Mucosa of gallbladder (tissue), 1 donor: ENCODE measurements around the gene AGMAT. TPM values are rescaled to one million over a fixed set of nuclear protein-coding genes. Genes with fewer than 3 reads are reported as not detected.
A peak's percentile ranks its signal among the peaks of the same experiment; 100 is the strongest.

Experiments used
- DNase-seq: peaks from one replicate; pipeline ENCODE4 v3.0.0-alpha.2; 2020; ENCODE audit warnings: low spot score
- total RNA-seq: library from RNA; stranded (reverse); gene quantifications from one replicate; pipeline ENCODE4 v1.2.1, GENCODE V29; 2021
- donor health status: DM: no; HTN: no; CAD: no.

Gene AGMAT
- total RNA-seq, 1 donor from 2014 or later: 2.8 TPM

GRCh38 chr1:15568387-15569073 lies 16.3 kb downstream of the AGMAT start:
- no peak for DNase-seq

- DNase-seq: peak; percentile 43
Observed at GRCh38 chr1:15559189-15559810, 25.6 kb downstream of the AGMAT start.

DNA sequence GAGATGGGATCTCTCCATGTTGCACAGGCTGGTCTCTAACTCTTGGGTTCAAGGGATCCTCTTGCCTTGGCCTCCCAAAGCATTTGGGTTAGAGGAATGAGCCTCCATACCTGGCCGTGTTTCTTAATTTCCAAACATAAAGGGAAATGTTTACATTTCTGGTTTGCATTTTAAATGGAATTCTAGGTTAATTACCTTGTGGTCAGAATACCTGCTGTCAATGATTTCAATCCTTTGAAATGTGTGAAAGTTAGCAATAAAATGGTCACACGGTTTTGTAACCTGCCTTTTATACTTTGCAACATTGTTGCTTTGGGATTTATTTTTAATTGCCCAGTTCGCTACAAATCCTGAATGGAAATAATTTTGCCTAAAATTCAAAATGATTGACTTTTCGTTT lies 26.3 kb downstream of the AGMAT start:
- no peak for DNase-seq

DNA sequence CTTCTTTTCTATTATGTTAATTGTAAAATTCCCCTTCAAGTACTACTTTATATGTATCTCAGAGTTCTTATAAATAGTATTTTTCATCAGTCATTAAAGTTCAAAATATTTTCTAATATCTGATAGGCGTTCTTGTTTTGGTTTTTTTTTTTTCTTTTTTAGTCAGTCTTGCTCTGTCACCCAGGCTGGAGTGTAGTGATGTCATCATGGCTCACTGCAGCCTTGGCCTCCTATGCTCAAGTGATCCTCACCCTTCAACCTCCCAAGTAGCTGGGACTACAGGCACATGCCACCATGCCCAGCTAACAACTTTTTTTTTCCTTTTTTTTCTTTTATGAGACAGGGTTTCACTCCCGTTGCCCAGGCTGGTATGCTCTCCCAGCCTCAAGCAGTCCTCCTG lies 27.3 kb downstream of the AGMAT start:
- no peak for DNase-seq

GRCh38 chr1:15557008-15557407 lies 27.8 kb downstream of the AGMAT start:
- DNase-seq: no peak

- no peak for DNase-seq
Observed at GRCh38 chr1:15550573-15550972, 34.3 kb downstream of the AGMAT start.

GRCh38 chr1:15546641-15547040 lies 38.2 kb downstream of the AGMAT start:
- no peak for DNase-seq

DNA sequence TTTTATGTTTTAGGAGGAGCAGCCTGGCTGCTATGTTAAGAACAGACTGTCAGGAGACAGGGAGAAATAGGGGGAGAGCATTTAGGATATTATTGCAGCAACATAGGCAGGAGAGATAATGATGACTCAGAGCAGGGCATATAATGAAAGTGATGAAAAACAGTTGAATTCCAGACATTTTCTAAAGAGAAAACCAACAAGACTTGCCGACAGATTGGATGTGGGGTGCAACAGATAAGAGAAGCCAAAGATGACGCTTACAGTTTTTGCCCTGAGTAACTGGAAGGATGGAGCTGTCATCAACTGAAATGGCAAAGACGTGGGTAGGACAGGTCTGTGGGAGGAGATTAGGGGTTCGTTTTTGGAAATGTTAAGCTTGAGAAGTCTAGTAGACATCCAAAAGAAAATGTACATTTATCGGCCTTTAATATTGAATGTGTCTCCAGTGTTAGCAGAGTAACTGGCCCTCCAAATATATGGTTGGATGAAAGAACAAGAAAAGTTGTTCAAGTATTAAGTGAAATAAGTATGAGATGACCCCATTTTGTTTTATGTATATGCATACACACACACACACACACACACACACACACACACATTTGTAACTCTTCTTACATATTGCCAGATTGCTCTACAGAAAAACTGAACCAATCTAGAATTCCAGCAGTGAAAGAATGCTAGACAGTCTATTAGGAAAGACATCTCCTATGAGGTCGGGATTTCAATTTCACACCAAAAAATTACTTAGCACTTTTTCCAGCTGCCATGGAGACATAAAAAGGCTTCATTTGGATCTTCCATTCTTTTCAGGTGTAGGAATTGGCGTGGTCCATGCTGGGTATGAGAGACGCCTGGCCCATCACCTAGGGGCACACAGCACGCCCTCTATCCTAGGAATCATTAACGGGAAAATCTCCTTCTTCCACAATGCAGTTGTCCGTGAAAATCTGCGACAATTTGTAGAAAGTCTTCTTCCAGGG lies 41.0 kb downstream of the AGMAT start:
- DNase-seq: no peak

DNA sequence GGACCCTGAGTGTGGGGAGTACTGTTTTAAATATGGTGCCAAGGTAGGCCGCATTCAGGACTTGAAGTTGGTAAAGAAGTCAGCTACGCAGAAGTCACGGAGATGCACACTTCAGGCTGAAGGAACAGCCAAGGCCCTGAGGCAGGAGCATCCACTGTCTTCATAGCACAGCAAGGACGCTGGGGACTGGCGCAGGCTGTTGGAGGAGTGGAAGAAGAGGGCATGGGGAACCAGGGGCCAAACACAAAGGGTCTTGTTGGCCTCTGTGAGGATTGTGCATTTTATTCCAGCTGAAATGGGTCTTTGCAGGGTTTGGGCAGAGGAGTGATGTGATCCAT lies 41.6 kb downstream of the AGMAT start:
- DNase-seq: no peak

- no peak for DNase-seq
Observed at GRCh38 chr1:15542388-15543250, 42.2 kb downstream of the AGMAT start.

- DNase-seq: no peak
Observed at GRCh38 chr1:15541231-15541792, 43.5 kb downstream of the AGMAT start.

- DNase-seq: no peak
Observed at GRCh38 chr1:15540186-15540585, 44.7 kb downstream of the AGMAT start.

- no peak for DNase-seq
Observed at GRCh38 chr1:15538771-15539170, 46.1 kb downstream of the AGMAT start.

DNA sequence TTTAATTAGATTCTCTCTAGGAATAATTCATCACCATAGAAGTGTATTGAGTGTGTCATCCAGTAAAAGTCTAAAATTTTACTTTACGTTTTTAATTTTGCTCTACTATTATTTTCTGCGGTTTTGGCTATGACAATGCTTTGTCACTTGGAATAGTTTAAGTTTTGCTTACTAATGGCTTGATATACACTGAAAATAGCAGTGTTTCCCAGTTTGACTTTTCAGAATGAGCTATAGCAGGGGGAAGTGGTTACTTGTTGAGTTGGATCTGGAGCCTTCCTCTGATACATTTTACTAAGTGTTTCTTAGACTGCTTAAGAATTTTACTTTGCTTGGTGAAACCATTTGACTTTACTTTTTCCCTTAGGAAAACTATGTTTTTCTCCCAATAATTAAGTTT lies 53.2 kb downstream of the AGMAT start:
- DNase-seq: no peak

DNA sequence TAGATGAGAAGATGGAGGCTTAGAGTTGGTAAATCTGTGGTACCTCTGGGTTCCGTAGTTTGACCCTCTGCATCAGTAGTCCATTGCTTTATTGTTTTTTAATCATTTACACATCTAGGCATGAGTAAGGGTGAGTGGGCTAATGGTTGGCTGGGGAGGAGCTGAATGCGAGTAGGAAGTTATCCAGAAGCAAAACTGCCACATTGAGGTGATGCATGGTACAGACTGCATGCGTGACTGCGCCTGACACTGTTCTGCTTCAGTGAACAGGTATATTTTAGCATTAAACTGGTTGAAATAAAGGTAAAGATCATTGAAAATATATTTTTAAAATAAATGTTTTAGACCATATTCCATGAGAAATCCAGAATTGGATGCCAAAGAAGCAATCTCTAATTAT lies 53.8 kb downstream of the AGMAT start:
- no peak for DNase-seq

DNA sequence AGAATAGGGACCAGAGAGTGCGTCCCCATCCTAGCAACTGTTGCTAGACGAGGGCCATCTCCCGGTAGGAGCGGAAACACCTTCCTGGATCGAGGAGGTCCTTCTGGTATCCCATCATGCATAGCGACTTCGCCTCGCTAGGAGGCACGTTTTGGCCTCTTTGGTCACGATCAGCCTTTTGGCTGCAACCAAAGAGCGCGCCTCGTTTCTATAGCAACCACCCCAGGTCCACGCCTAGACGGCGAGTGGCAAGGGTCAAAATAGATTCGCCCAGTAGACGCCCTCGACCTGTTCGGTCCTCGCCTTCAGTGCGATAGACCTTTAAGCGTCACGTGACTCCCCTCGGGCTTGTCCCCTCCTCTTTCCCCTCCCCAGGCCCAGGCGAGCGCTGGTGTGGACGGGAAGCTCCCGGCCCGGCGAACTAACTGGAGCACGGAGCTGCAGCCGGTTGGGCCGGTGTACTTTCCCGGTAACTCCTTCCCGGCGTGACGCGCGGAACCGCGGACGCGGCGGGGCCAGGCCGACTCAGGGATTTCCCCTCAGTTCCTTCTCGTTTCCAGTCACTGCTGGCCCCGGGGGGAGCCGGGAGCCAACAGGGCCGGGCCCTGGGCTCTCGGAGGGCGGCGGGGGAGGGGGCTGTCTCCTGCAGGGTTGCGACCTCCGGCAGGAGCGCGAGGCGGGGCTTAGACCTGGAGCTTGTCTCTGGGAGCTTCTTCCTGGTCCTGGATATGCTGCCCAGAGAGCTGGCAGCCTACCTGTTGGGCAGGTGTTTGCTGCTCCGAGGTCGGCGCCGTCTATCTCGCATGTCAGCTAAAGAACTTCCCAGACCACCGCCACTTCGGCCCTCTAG lies 58.1 kb downstream of the AGMAT start, which contains the start of gene DNAJC16:
Gene DNAJC16 (plus strand): TSS at position 359 of the 850 bp plus-strand sequence. CDS start 2,258 bp downstream, outside the sequence.
- peak; percentile 100 for DNase-seq

GRCh38 chr1:15526021-15526489 lies 58.8 kb downstream of the AGMAT start:
- no peak for DNase-seq

- DNase-seq: peak; percentile 39
Observed at GRCh38 chr1:15525050-15526020, 59.5 kb downstream of the AGMAT start.
